Measurements from ENCODE around the gene ADK. TPM values are rescaled to one million over a fixed set of nuclear protein-coding genes. Genes with fewer than 3 reads are reported as not detected.
A peak's percentile ranks its signal among the peaks of the same experiment; 100 is the strongest.

Gene ADK
- total and polyA plus RNA-seq, 11 donors, result 20.8 to 55.5 (median 39.8) TPM

DNA sequence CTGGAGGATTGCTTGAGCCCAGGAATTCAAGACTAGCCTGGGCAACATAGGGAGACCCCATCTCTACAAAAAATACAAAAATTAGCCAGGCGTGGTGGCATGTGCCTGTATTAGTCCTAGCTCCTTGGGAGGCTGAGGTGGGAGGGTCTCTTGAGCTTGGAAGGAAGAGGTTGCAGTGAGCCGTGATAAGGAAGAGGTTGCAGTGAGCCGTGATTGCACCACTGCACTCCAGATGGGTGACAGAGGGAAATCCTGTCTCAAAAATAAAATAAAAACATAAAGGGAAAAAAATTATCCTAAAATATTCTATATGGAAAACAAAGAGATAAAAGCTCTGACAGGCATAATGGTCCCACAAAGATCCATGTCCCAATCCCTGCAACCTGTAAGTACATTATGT lies 587.5 kb downstream of the ADK start:
- H3K27ac ChIP-seq, result no peak overlapping the region
- peaks cover 0 to 3% (median 0%) of the 10 kb centered on the region in 12 donors for H3K9me3 ChIP-seq
- TF ChIP-seq POLR2A (IDR thresholded peaks at IDR 0.05), result no peak
- TF ChIP-seq, protein P1, sequence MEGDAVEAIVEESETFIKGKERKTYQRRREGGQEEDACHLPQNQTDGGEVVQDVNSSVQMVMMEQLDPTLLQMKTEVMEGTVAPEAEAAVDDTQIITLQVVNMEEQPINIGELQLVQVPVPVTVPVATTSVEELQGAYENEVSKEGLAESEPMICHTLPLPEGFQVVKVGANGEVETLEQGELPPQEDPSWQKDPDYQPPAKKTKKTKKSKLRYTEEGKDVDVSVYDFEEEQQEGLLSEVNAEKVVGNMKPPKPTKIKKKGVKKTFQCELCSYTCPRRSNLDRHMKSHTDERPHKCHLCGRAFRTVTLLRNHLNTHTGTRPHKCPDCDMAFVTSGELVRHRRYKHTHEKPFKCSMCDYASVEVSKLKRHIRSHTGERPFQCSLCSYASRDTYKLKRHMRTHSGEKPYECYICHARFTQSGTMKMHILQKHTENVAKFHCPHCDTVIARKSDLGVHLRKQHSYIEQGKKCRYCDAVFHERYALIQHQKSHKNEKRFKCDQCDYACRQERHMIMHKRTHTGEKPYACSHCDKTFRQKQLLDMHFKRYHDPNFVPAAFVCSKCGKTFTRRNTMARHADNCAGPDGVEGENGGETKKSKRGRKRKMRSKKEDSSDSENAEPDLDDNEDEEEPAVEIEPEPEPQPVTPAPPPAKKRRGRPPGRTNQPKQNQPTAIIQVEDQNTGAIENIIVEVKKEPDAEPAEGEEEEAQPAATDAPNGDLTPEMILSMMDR (IDR thresholded peaks at IDR 0.05), result no peak
- no peak for ATAC-seq
- no peak for DNase-seq
- H3K4me1 ChIP-seq, result peaks cover 0 to 10% (median 0%) of the 10 kb centered on the region in 12 donors
- H3K4me3 ChIP-seq, result no peak overlapping the region
- 56 to 70% (median 63%) methylated on average over 3 of the region's 3 CpGs for WGBS, 4 donors
- H3K36me3 ChIP-seq, result no peaks in the 10 kb centered on the region
- H3K27me3 ChIP-seq, result no peaks in the 10 kb centered on the region
- intact Hi-C loops (cut with DNase I), result loop anchor here in 1 of 10 donors (2.0 kb wide), 1 partner anchor 360 kb away; a partner anchor contains a TSS

GRCh38 chr10:74738985-74739567 lies 588.1 kb downstream of the ADK start:
- intact Hi-C loops (cut with DNase I), result loop anchor here in 1 of 10 donors (2.0 kb wide), 1 partner anchor 360 kb away; a partner anchor contains a TSS
- TF ChIP-seq POLR2A (IDR thresholded peaks at IDR 0.05), result no peak
- TF ChIP-seq, protein P1 (IDR thresholded peaks at IDR 0.05), result peak in 9 of 12 donors; percentile 19 to 42 (median 30)
- peak in 2 of 4 donors; percentile 26 to 53 for ATAC-seq
- no peaks in the 10 kb centered on the region for H3K27me3 ChIP-seq
- DNase-seq, result no peak
- WGBS, 4 donors, result 44 to 58% (median 52%) methylated on average over 10 of the region's 10 CpGs
- H3K36me3 ChIP-seq, result no peaks in the 10 kb centered on the region
- no peak overlapping the region for H3K4me3 ChIP-seq
- no peak overlapping the region for H3K27ac ChIP-seq
- peaks cover 0 to 10% (median 0%) of the 10 kb centered on the region in 12 donors for H3K4me1 ChIP-seq
- no peaks in the 10 kb centered on the region for H3K9me3 ChIP-seq

DNA sequence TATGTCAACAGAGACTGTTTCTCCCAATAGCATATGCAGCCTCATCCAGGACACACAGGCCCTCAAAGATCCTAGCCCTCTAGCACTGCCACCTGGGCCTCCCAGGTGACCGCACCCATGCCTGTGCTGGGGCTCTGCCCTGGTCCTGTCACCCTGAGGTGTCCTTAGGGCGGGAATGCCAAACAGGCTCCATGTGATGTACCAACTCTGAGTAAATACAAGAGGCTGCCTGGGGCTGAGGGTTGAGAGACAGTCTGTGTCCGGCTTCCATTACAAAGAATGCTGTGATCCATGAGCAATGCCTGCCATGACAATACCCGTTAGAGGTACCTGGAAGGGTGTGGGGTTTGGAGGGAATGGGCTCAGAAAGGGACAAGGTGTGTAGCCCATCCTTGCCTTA lies 592.4 kb downstream of the ADK start:
- ATAC-seq (no peak), DNase-seq (no peak)
- Histone ChIP-seq H3K9me3 (no peaks in the 10 kb centered on the region), H3K27ac (no peak overlapping the region), H3K36me3 (no peaks in the 10 kb centered on the region), H3K4me1 (peaks cover 0 to 10% (median 0%) of the 10 kb centered on the region in 12 donors), H3K4me3 (no peak overlapping the region), H3K27me3 (no peaks in the 10 kb centered on the region)
- intact Hi-C loops (cut with DNase I), result loop anchor here in 1 of 10 donors (10.0 kb wide), 1 partner anchor 351 kb away; a partner anchor contains a TSS
- 96 to 98% (median 98%) methylated on average over 4 of the region's 4 CpGs for WGBS, 4 donors
- TF ChIP-seq POLR2A (IDR thresholded peaks at IDR 0.05), result no peak
- TF ChIP-seq, protein P1 (IDR thresholded peaks at IDR 0.05), result no peak

DNA sequence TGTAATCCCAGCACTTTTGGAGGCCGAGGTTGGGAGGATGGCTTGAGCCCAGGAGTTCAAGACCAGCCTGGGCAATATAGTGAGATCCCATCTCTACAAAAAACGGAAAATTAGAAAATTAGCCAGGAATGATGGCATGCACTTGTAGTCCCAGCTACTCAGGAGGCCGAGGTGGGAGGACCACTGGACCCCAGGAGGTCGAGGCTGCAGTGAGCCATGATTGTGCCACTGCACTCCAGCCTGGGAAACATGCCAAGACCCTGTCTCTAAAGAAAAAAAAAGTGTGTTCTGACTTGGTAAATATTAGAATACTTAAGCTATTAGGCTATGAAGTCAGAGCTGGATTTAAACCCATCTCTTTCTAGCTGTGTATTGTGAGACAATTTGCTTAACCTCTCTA lies 594.4 kb downstream of the ADK start:
- H3K4me3 ChIP-seq, result no peak overlapping the region
- H3K9me3 ChIP-seq, result no peaks in the 10 kb centered on the region
- intact Hi-C loops (cut with DNase I), result loop anchor here in 1 of 10 donors (10.0 kb wide), 1 partner anchor 349 kb away; a partner anchor contains a TSS
- H3K27ac ChIP-seq, result no peak overlapping the region
- TF ChIP-seq POLR2A (IDR thresholded peaks at IDR 0.05), result no peak
- TF ChIP-seq, protein P1 (IDR thresholded peaks at IDR 0.05), result no peak
- H3K27me3 ChIP-seq, result no peaks in the 10 kb centered on the region
- no peaks in the 10 kb centered on the region for H3K4me1 ChIP-seq
- DNase-seq (no peak), ATAC-seq (no peak)
- 75 to 91% (median 82%) methylated on average over 4 of the region's 4 CpGs for WGBS, 4 donors
- no peaks in the 10 kb centered on the region for H3K36me3 ChIP-seq

All from heart left ventricle (tissue), 16 donors.